ENCODE results near the gene VPS8. TPM values are rescaled to one million over a fixed set of nuclear protein-coding genes. Genes with fewer than 3 reads are reported as not detected.
A peak's percentile ranks its signal among the peaks of the same experiment; 100 is the strongest.

Gene VPS8
- total RNA-seq, 1 experiment from 2014 or later: 39.7 TPM

DNA sequence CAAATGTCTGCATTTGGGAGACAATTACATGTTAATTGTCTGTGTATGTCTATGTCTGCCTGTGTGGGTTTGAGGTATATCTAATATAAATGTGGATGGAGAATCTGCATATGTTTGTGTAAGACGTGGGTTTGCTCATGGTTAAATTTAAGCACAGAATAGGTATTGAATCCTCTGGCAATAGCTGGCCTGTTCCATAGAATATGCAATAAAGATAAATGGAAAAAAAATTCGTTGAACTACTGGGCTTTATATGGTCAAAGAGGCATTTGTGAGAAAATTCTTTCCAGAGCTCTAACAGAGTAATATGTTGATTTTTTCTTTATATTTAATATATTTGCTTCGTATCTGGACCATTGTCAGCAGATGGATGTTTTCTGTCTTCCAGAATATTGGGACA lies 1.4 kb downstream of the VPS8 start:
- no peak for DNase-seq

More for the DNA sequence above, 1.4 kb downstream of the VPS8 start:
- TF ChIP-seq, protein P1, sequence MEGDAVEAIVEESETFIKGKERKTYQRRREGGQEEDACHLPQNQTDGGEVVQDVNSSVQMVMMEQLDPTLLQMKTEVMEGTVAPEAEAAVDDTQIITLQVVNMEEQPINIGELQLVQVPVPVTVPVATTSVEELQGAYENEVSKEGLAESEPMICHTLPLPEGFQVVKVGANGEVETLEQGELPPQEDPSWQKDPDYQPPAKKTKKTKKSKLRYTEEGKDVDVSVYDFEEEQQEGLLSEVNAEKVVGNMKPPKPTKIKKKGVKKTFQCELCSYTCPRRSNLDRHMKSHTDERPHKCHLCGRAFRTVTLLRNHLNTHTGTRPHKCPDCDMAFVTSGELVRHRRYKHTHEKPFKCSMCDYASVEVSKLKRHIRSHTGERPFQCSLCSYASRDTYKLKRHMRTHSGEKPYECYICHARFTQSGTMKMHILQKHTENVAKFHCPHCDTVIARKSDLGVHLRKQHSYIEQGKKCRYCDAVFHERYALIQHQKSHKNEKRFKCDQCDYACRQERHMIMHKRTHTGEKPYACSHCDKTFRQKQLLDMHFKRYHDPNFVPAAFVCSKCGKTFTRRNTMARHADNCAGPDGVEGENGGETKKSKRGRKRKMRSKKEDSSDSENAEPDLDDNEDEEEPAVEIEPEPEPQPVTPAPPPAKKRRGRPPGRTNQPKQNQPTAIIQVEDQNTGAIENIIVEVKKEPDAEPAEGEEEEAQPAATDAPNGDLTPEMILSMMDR (conservative IDR thresholded peaks at IDR 0.05): no peak
- Mint-ChIP-seq H3K27ac (no peak overlapping the region), H3K27me3 (ENCODE audit: low read depth) (no peaks in the 10 kb centered on the region), H3K4me3 (peak overlapping the region; percentile 97 to 98; a peak in 4 of 5 replicates), H3K4me1 (peaks cover 7 to 9% of the 10 kb centered on the region in 2 experiments), H3K36me3 (ENCODE audit: insufficient read depth in 1 of 3, low read depth in 3 of 3) (peaks cover 0 to 7% (median 0%) of the 10 kb centered on the region in 3 experiments; a peak in 2 of 7 replicates), H3K9me3 (no peaks in the 10 kb centered on the region)
- Histone ChIP-seq H2AK5ac (ENCODE audit: insufficient read length, low read length) (no peak overlapping the region), H3K23ac (ENCODE audit: insufficient read length, low read depth, low read length) (no peak overlapping the region), H2BK5ac (ENCODE audit: insufficient read length, low read length) (no peak overlapping the region), H3K79me1 (ENCODE audit: insufficient read depth, low read depth, low read length, poor library complexity, severe bottlenecking) (peaks cover 6% of the 10 kb centered on the region), H3K4me1 (ENCODE audit: insufficient read depth, low read length) (no peaks in the 10 kb centered on the region; the same call in 1 of the 2 replicates), H4K91ac (ENCODE audit: insufficient read length, low read depth, low read length) (no peak overlapping the region), H3K18ac (ENCODE audit: insufficient read length, low read depth, low read length) (no peak overlapping the region), H4K5ac (ENCODE audit: insufficient read length, low read depth, low read length) (no peak overlapping the region), H2BK120ac (ENCODE audit: low read depth, low read length, poor library complexity, severe bottlenecking) (no peak overlapping the region), H3K4me2 (ENCODE audit: insufficient read depth, insufficient read length, low read length) (peak overlapping the region; percentile 78), H4K8ac (replicated peaks; ENCODE audit: insufficient read length, low read depth, low read length) (no peak overlapping the region), H2BK12ac (ENCODE audit: insufficient read length, low read depth, low read length) (no peak overlapping the region), H3K56ac (ENCODE audit: insufficient read length, low read depth, low read length) (no peak overlapping the region), H2BK15ac (ENCODE audit: low read depth, low read length) (no peak overlapping the region), H3K23me2 (ENCODE audit: insufficient read length, low read depth, low read length, poor library complexity, severe bottlenecking) (peaks cover 7% of the 10 kb centered on the region), H2BK20ac (ENCODE audit: low read depth, low read length, poor library complexity, severe bottlenecking) (no peak overlapping the region), H4K20me1 (ENCODE audit: control insufficient read depth, insufficient read depth, insufficient read length) (no peaks in the 10 kb centered on the region), H3K4ac (ENCODE audit: low read depth, low read length) (no peak overlapping the region), H3T11ph (ENCODE audit: low read length) (no peak overlapping the region), H3K14ac (ENCODE audit: insufficient read depth, low read length) (no peak overlapping the region), H3K27ac (ENCODE audit: insufficient read length, low read depth, low read length) (no peak overlapping the region), H3K79me2 (ENCODE audit: insufficient read depth, low read length) (peaks cover 3% of the 10 kb centered on the region; the same call in 1 of the 2 replicates), H2AFZ (ENCODE audit: low read length) (no peak overlapping the region), H3K9ac (ENCODE audit: extremely low read depth, insufficient read length, low read length) (no peak overlapping the region), H3K9me3 (ENCODE audit: control insufficient read depth, low read depth, low read length) (no peaks in the 10 kb centered on the region), H3K27me3 (ENCODE audit: insufficient read depth, low read length) (no peaks in the 10 kb centered on the region)
- WGBS (ENCODE audit: extremely low coverage, insufficient read length, low lambda C conversion rate): no CpG with 5 or more reads among the region's 3 CpGs
